Measurements from ENCODE around the gene CNN2. TPM values are rescaled to one million over a fixed set of nuclear protein-coding genes. Genes with fewer than 3 reads are reported as not detected.

CNN2 gene
- total and polyA plus RNA-seq, 3 donors from 2014 or later = 19.1 to 36.4 (median 28.0) TPM

GRCh38 chr19:1050989-1051788 is 24.8 kb downstream of the CNN2 start:
- Histone ChIP-seq H3K27me3 (no peaks in the 10 kb centered on the region), H3K27ac (no peak overlapping the region), H3K9me3 (no peaks in the 10 kb centered on the region), H3K4me1 (no peaks in the 10 kb centered on the region), H3K36me3 (ENCODE audit: low read depth, missing control alignments) (no peaks in the 10 kb centered on the region), H3K4me3 (no peak overlapping the region)
- TF ChIP-seq CTCF (IDR thresholded peaks at IDR 0.05) (no peak), POLR2A (IDR thresholded peaks at IDR 0.05) (no peak)
- intact Hi-C loops (cut with DNase I; ENCODE audit: low total_unique reads) = no loop called here
- 70 to 77% methylated on average over 20 to 31 of the region's 31 CpGs for WGBS, 2 donors
- DNase-seq = no peak

- no peaks in the 10 kb centered on the region for H3K4me1 ChIP-seq
- intact Hi-C loops (cut with DNase I; ENCODE audit: low total_unique reads) = no loop called here
- H3K27me3 ChIP-seq = no peaks in the 10 kb centered on the region
- no peak overlapping the region for H3K27ac ChIP-seq
- H3K9me3 ChIP-seq = no peaks in the 10 kb centered on the region
- no peak for DNase-seq
- TF ChIP-seq CTCF (IDR thresholded peaks at IDR 0.05) (no peak), POLR2A (IDR thresholded peaks at IDR 0.05) (no peak)
- H3K36me3 ChIP-seq (ENCODE audit: low read depth, missing control alignments) = no peaks in the 10 kb centered on the region
- H3K4me3 ChIP-seq = no peak overlapping the region
- 88 to 92% methylated on average over 11 to 17 of the region's 17 CpGs for WGBS, 2 donors
Measured at GRCh38 chr19:1051791-1052190, 25.4 kb downstream of the CNN2 start.

- Histone ChIP-seq H3K4me1 (no peaks in the 10 kb centered on the region), H3K9me3 (no peaks in the 10 kb centered on the region), H3K4me3 (no peak overlapping the region), H3K36me3 (ENCODE audit: low read depth, missing control alignments) (no peaks in the 10 kb centered on the region), H3K27me3 (no peaks in the 10 kb centered on the region), H3K27ac (no peak overlapping the region)
- intact Hi-C loops (cut with DNase I; ENCODE audit: low total_unique reads) = no loop called here
- TF ChIP-seq POLR2A (IDR thresholded peaks at IDR 0.05) (no peak), CTCF (IDR thresholded peaks at IDR 0.05) (no peak)
- no peak for DNase-seq
- WGBS, 2 donors = 74 to 89% methylated on average over 2 of the region's 5 CpGs
Measured at GRCh38 chr19:1052349-1052975, 26.1 kb downstream of the CNN2 start.

- whole genome bisulfite sequencing, 2 donors = 91 to 94% methylated on average over 8 to 22 of the region's 31 CpGs
- H3K27me3 ChIP-seq = no peaks in the 10 kb centered on the region
- no peaks in the 10 kb centered on the region for H3K9me3 ChIP-seq
- DNase-seq = no peak
- TF ChIP-seq CTCF (IDR thresholded peaks at IDR 0.05) (no peak), POLR2A (IDR thresholded peaks at IDR 0.05) (no peak)
- no peak overlapping the region for H3K4me3 ChIP-seq
- no peaks in the 10 kb centered on the region for H3K4me1 ChIP-seq
- no peak overlapping the region for H3K27ac ChIP-seq
- H3K36me3 ChIP-seq (ENCODE audit: low read depth, missing control alignments) = no peaks in the 10 kb centered on the region
- intact Hi-C loops (cut with DNase I; ENCODE audit: low total_unique reads) = no loop called here
Measured at GRCh38 chr19:1053176-1054101, 27.0 kb downstream of the CNN2 start.
